Fibroblast of skin of back (primary cell): ENCODE measurements around the gene HDAC10.
A peak's percentile ranks its signal among the peaks of the same experiment; 100 is the strongest.

Source experiments
- DNase-seq: peaks from one replicate; pipeline ENCODE4 v3.0.0-alpha.2; 2013

Gene HDAC10

GRCh38 chr22:50236731-50237409 lies 14.2 kb downstream of the HDAC10 start:
- DNase-seq: peak; percentile 16

- DNase-seq: no peak
Measured at GRCh38 chr22:50233223-50233622, 17.8 kb downstream of the HDAC10 start.

DNA sequence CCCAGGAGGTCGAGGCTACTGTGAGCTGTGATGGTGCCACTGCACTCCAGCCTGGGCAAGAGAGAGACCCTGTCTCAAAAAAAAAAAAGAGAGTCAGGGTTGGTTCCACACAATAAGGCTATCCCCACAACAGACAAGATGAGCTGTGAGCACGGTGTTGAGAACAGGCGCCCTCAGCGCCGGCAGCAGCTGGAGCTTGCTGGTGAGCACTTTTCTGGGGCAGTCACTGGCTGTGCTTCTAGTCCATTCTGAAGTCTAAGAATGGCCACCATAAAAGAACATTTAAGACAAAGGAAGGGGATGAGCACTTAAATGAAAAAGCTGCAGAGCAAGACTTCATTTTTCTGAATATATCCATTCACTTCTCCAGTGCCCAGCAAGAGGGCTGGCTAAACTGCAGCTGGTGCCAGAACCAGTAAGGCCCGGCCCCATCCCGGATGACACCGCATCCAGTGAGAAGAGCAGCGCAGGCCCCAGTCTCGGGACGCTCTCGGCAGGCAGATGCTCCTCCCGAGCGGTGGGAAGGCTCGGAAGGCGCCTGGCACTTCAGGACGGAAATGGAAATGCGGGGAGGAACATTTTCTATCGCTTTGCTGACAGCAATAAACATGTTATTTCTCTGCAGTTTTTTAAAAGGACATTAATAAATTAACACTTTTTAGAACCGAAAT lies 18.4 kb downstream of the HDAC10 start:
- DNase-seq: no peak

DNA sequence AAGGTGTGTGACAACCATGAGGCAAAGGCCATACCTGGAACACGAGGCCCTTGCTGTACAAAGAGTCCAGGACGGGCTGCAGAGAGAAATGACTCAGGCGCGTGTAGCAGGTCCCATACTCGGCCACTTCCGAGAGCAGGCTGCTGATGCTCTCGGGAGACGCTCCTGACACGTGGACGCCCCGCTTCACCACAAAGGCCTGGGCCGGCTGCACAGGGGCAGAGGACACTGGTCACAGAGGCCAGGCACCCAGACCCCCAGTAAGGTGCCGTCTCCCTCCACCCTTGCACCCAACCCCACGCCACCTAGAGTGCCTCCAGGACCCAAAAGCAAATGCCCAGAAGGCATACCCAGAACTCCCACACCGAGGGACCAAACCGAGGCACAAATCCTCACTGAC lies 21.7 kb downstream of the HDAC10 start:
- no peak for DNase-seq

DNA sequence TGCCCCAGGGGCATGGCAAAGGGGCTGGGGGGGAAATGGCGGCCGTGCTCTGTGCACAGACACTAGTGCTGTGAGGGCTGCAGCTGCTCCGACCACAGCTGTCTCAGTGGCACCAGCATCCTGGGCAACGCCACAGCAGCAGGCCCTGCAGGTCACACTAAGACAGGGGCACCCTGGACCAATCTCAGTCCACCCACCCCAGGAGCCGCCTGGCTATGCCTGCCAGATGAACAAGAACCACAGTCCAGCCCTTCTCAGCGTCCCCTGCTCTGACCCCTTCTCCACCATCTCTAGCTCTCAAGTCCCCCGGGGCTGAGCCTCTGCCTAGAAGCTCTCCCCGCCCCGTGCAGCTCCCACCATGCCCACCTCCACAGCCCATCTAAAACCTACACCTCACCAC lies 22.7 kb downstream of the HDAC10 start:
- no peak for DNase-seq

DNA sequence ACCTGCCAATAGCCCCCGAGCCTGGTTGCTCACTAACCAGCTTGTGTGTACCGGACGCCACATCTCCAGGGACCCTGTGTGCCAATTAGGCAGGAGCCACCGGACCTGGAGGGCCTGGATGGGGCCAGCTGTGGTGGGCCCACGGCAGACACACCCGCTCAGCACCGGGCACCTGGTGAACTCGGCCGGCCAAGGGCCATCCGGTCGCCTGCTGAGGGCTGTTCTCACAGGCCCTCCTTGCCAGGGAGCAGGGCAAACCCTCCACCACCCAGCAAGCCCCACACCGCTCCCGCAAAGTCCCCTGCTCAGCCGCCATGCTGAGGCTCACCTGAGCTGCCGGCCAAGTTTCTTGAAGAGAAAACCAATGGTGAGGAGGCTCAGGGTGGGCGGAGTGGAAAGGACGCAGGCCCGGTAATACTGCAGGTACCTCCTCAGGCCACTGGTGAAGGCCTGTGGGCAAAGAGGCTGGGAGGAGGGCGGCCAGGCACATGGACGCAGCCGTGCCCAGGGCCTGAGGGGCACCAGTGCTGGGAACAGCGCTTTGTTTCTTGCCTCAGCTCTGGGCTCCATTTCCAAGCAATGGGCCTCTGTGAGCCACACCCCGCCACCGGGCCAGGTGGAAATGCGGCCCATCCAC lies 23.4 kb downstream of the HDAC10 start:
- DNase-seq: no peak

DNA sequence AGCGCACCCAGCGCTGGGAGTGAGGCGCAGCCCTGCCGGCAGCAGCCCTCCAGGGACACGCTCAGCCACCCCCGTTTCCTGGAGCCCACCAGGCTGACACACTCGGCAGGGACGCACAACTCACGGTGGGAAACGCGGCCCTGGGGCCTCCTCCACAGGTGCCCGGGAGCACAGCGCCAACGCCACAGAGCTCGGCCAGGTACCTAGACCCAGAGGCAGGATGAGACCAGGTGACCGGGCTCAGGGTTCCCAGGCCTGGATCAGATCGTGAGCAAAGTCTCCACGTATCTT lies 24.2 kb downstream of the HDAC10 start:
- no peak for DNase-seq

- no peak for DNase-seq
Measured at GRCh38 chr22:50226063-50226874, 24.8 kb downstream of the HDAC10 start.

GRCh38 chr22:50225200-50225969 lies 25.7 kb downstream of the HDAC10 start:
- DNase-seq: no peak

DNA sequence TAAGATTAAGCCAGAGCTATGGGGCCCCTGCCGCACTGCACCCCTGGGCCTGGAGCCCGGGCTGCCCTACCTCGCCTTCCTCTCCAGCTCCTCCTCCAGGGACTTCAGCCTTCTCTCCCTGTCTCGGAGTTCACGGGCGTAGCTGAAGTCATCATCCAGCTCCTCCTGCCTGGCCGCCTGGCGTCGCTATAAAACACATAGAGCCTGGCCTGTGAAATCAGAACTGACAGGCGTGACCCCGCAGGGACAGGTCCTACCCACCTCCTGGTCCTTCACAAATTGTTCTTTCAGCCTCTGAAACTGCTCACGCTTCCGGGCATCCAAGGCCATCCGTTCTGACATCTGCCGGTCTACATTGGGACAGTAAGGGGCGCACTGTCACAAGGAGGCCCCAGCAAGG lies 27.0 kb downstream of the HDAC10 start:
- DNase-seq: no peak

DNA sequence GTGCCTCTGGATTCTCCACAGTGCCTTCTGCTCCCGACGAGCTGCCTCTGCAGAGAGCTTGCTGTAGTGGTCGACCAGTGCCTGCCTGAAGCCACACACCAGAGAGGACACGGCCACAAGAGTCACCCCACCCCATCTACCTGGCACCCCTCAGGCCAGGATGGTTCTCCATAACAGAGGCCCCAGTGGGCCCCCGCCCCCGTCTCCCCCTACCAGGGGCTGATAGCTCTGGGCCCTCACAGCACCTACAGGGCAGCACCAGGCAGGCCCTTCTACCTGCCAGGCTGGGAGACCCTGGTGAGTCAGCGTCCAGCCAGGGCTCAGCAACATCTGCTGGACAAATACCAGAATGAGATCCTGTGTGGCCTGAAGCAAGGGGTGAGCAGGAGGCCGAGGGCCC lies 28.6 kb downstream of the HDAC10 start:
- no peak for DNase-seq

- DNase-seq: no peak
Measured at GRCh38 chr22:50221410-50222300, 29.4 kb downstream of the HDAC10 start.

GRCh38 chr22:50220603-50221409 lies 30.3 kb downstream of the HDAC10 start:
- no peak for DNase-seq

GRCh38 chr22:50219800-50220602 lies 31.1 kb downstream of the HDAC10 start:
- DNase-seq: no peak

GRCh38 chr22:50218996-50219727 lies 31.9 kb downstream of the HDAC10 start:
- DNase-seq: peak; percentile 69

- DNase-seq: no peak
Measured at GRCh38 chr22:50218153-50218995, 32.7 kb downstream of the HDAC10 start.

DNA sequence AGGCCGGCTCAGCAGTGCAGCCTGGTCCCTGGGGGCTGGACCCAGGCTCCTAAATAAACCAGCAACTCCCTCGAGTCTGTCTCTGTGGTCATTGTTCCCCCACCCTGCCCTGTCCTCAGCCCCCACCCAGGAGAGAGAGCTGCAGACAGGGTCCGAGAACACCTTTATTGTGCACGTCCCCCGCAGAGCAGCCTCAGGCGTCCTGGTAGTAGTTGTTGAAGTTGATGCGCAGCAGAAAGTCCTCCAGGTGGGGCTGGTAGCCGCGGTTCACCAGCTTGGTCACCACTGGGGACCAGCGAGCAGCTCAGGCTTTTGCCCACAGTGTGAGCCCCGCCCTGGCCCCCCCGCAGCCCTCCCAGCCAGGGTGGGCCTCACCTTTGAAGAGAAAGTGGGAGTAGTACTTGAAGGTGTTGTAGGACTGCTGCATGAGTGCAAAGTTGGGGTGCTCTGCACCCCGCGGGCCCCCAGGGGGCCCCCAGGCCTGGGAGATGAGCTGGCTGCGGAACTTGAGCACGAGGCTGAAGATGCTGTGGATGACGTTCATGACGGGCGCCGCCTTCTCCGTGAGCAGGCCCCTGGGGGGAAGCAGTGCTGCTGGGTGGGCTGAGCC lies 33.4 kb downstream of the HDAC10 start:
- DNase-seq: no peak
